Liver (tissue), 2 donors: ENCODE data around the gene ZNF653.

Source experiments
- TF ChIP-seq, protein P1 (sequence below): fragments of 150-350 bp; IDR thresholded peaks from 2 replicates; pipeline ENCODE4 v1.5.1; 2017; ENCODE audit warnings: improper control_type of control experiment, low read depth, low read length; ENCODE audit not compliant: missing input control
- TF ChIP-seq, protein P2 (sequence below): IDR thresholded peaks from 2 replicates; pipeline ENCODE4 v1.6.1; 2016; ENCODE audit warnings: antibody characterized with exemption, mild to moderate bottlenecking
- donor health status: healthy.

DNA sequence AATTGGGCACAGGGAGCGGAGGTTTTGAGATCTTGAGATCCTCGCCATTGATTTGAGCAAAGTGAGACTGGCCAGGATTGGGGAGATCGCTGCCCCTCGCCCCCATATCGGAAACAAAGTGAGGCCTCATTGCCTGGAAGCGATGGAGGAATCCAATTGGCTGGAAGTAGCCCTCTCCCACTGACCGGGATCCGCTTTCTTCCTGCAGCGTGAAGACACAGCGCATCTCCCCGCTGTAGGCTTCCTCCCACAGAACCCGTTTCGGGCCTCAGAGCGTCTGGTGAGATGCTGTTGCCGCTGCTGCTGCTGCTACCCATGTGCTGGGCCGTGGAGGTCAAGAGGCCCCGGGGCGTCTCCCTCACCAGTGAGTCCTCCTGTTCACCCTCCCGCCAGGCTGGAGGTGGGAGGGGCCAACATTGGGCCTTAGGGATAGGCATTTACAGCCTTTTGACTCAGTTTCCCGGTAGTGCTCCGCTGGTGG lies 69.8 kb downstream of the ZNF653 start:
- TF ChIP-seq, protein P1, sequence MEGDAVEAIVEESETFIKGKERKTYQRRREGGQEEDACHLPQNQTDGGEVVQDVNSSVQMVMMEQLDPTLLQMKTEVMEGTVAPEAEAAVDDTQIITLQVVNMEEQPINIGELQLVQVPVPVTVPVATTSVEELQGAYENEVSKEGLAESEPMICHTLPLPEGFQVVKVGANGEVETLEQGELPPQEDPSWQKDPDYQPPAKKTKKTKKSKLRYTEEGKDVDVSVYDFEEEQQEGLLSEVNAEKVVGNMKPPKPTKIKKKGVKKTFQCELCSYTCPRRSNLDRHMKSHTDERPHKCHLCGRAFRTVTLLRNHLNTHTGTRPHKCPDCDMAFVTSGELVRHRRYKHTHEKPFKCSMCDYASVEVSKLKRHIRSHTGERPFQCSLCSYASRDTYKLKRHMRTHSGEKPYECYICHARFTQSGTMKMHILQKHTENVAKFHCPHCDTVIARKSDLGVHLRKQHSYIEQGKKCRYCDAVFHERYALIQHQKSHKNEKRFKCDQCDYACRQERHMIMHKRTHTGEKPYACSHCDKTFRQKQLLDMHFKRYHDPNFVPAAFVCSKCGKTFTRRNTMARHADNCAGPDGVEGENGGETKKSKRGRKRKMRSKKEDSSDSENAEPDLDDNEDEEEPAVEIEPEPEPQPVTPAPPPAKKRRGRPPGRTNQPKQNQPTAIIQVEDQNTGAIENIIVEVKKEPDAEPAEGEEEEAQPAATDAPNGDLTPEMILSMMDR = no peak
- TF ChIP-seq, protein P2, sequence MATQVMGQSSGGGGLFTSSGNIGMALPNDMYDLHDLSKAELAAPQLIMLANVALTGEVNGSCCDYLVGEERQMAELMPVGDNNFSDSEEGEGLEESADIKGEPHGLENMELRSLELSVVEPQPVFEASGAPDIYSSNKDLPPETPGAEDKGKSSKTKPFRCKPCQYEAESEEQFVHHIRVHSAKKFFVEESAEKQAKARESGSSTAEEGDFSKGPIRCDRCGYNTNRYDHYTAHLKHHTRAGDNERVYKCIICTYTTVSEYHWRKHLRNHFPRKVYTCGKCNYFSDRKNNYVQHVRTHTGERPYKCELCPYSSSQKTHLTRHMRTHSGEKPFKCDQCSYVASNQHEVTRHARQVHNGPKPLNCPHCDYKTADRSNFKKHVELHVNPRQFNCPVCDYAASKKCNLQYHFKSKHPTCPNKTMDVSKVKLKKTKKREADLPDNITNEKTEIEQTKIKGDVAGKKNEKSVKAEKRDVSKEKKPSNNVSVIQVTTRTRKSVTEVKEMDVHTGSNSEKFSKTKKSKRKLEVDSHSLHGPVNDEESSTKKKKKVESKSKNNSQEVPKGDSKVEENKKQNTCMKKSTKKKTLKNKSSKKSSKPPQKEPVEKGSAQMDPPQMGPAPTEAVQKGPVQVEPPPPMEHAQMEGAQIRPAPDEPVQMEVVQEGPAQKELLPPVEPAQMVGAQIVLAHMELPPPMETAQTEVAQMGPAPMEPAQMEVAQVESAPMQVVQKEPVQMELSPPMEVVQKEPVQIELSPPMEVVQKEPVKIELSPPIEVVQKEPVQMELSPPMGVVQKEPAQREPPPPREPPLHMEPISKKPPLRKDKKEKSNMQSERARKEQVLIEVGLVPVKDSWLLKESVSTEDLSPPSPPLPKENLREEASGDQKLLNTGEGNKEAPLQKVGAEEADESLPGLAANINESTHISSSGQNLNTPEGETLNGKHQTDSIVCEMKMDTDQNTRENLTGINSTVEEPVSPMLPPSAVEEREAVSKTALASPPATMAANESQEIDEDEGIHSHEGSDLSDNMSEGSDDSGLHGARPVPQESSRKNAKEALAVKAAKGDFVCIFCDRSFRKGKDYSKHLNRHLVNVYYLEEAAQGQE = no peak
